ENCODE measurements around the gene NANS. TPM values are rescaled to one million over a fixed set of nuclear protein-coding genes. Genes with fewer than 3 reads are reported as not detected.

NANS gene
- total and polyA plus RNA-seq, 10 of the 15 experiments (the other 5 are each of a cell fraction or from before 2014, with no cell fraction given): 21.0 to 126 (median 52.3) TPM

GRCh38 chr9:98107926-98108325, 51.4 kb downstream of the NANS start:
- Histone ChIP-seq H2AFZ (ENCODE audit: control insufficient read depth, low read depth, low read length) (no peak overlapping the region), H4K20me1 (ENCODE audit: control insufficient read depth, insufficient read depth) (no peaks in the 10 kb centered on the region), H3K4me1 (ENCODE audit: control insufficient read depth, insufficient read depth, low read length) (peaks cover 69% of the 10 kb centered on the region), H3K27me3 (replicated peaks in 1 of 2; ENCODE audit: control insufficient read depth in 2 of 2, insufficient read depth in 2 of 2, low read length in 1 of 2) (no peaks in the 10 kb centered on the region), H3K9me3 (replicated peaks; ENCODE audit: control insufficient read depth, insufficient read depth, low read length) (no peaks in the 10 kb centered on the region; the same call in 2 of the 3 replicates), H3K36me3 (ENCODE audit: control insufficient read depth in 2 of 2, insufficient read depth in 2 of 2, low read length in 1 of 2) (peaks cover 2 to 9% of the 10 kb centered on the region in 2 experiments; a peak in 2 of 4 replicates), H3K4me2 (ENCODE audit: control insufficient read depth, insufficient read depth) (peak overlapping the region; percentile 66), H3K79me2 (ENCODE audit: control insufficient read depth, insufficient read depth, low read length) (peaks cover 37% of the 10 kb centered on the region), H3K27ac (ENCODE audit: control insufficient read depth, insufficient read depth) (peak overlapping the region; percentile 91), H3K9ac (ENCODE audit: control insufficient read depth, insufficient read depth, low read length) (peak overlapping the region; percentile 61), H3K4me3 (no peak overlapping the region)
- DNase-seq (ENCODE audit: low read depth, low spot score) (no peak), ATAC-seq (peak; percentile 32), FAIRE-seq (no peak)
- BruUV-seq (replicated peaks): no TSS peak
- in situ Hi-C loops (cut with MboI) (no loop called here), intact Hi-C loops (cut with micrococcal nuclease; ENCODE audit: unreplicated experiment) (no loop called here)
- ChIA-PET RAD21 (ENCODE audit: unreplicated experiment) (interaction anchor here (0.7 to 3.0 kb wide), 9 partner anchors 7 to 187 kb away, joined by 3 to 25 read pairs (median 3); partner anchors contain the start of genes NANS and TRIM14), CTCF (interaction anchor here (0.7 to 4.4 kb wide), 5 partner anchors 10 to 419 kb away, joined by 3 to 30 read pairs (median 14); partner anchors contain the start of genes TBC1D2 and TRIM14), POLR2A (interaction anchor here (0.7 to 3.5 kb wide), 6 partner anchors 10 to 148 kb away, joined by 3 to 19 read pairs (median 6); partner anchors contain the start of gene TRIM14), SMC1A (ENCODE audit: uncharacterized antibody, unreplicated experiment) (interaction anchor here (1.3 to 6.6 kb wide), 7 partner anchors 8 to 93 kb away, joined by 3 to 72 read pairs (median 4); partner anchors contain the start of gene TRIM14)
- 32% methylated on average over 2 of the region's 2 CpGs for WGBS (ENCODE audit: insufficient coverage, insufficient replicate concordance, low lambda C conversion rate, missing lambda C conversion rate)
- TF ChIP-seq HDGF (IDR thresholded peaks at IDR 0.05): peak; percentile 29; the same call in 1 of the 2 replicates
- peak; percentile 55 for TF ChIP-seq NR2F1 (conservative IDR thresholded peaks at IDR 0.05)
- peak; percentile 73; the same call in 1 of the 3 replicates for TF ChIP-seq POU2F2 (IDR thresholded peaks at IDR 0.05; ENCODE audit: borderline replicate concordance, low read depth, low read length)
- peak; percentile 44 for TF ChIP-seq MEF2B (IDR thresholded peaks at IDR 0.05; ENCODE audit: partially characterized antibody, poor library complexity, severe bottlenecking)
- peak; percentile 80 for TF ChIP-seq ZNF384 (IDR thresholded peaks at IDR 0.05; ENCODE audit: borderline replicate concordance, low read depth, low read length)
- TF ChIP-seq IKZF1 (conservative IDR thresholded peaks at IDR 0.05): no peak
- TF ChIP-seq PBX3 (IDR thresholded peaks at IDR 0.05; ENCODE audit: insufficient replicate concordance, low read depth, low read length): no peak
- no peak for TF ChIP-seq ZNF274 (IDR thresholded peaks at IDR 0.05; ENCODE audit: insufficient read depth, insufficient read length)
- no peak for TF ChIP-seq NFIC (IDR thresholded peaks at IDR 0.05; ENCODE audit: low read depth, low read length)
- 0 out of 2 replicates have a peak, but pooled peaks have one; percentile 16 for TF ChIP-seq ATF7 (IDR thresholded peaks at IDR 0.05; ENCODE audit: low read depth)
- TF ChIP-seq RELA (IDR thresholded peaks at IDR 0.05; ENCODE audit: borderline replicate concordance, partially characterized antibody): no peak
- no peak for TF ChIP-seq NR2C2 (IDR thresholded peaks at IDR 0.05; ENCODE audit: borderline replicate concordance, control insufficient read depth, insufficient read length, low read depth)
- TF ChIP-seq, protein P1, sequence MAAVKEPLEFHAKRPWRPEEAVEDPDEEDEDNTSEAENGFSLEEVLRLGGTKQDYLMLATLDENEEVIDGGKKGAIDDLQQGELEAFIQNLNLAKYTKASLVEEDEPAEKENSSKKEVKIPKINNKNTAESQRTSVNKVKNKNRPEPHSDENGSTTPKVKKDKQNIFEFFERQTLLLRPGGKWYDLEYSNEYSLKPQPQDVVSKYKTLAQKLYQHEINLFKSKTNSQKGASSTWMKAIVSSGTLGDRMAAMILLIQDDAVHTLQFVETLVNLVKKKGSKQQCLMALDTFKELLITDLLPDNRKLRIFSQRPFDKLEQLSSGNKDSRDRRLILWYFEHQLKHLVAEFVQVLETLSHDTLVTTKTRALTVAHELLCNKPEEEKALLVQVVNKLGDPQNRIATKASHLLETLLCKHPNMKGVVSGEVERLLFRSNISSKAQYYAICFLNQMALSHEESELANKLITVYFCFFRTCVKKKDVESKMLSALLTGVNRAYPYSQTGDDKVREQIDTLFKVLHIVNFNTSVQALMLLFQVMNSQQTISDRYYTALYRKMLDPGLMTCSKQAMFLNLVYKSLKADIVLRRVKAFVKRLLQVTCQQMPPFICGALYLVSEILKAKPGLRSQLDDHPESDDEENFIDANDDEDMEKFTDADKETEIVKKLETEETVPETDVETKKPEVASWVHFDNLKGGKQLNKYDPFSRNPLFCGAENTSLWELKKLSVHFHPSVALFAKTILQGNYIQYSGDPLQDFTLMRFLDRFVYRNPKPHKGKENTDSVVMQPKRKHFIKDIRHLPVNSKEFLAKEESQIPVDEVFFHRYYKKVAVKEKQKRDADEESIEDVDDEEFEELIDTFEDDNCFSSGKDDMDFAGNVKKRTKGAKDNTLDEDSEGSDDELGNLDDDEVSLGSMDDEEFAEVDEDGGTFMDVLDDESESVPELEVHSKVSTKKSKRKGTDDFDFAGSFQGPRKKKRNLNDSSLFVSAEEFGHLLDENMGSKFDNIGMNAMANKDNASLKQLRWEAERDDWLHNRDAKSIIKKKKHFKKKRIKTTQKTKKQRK (IDR thresholded peaks at IDR 0.05; ENCODE audit: low read depth, low read length): no peak
- no peak for TF ChIP-seq BACH1 (IDR thresholded peaks at IDR 0.05; ENCODE audit: borderline replicate concordance)
- TF ChIP-seq, protein P2, sequence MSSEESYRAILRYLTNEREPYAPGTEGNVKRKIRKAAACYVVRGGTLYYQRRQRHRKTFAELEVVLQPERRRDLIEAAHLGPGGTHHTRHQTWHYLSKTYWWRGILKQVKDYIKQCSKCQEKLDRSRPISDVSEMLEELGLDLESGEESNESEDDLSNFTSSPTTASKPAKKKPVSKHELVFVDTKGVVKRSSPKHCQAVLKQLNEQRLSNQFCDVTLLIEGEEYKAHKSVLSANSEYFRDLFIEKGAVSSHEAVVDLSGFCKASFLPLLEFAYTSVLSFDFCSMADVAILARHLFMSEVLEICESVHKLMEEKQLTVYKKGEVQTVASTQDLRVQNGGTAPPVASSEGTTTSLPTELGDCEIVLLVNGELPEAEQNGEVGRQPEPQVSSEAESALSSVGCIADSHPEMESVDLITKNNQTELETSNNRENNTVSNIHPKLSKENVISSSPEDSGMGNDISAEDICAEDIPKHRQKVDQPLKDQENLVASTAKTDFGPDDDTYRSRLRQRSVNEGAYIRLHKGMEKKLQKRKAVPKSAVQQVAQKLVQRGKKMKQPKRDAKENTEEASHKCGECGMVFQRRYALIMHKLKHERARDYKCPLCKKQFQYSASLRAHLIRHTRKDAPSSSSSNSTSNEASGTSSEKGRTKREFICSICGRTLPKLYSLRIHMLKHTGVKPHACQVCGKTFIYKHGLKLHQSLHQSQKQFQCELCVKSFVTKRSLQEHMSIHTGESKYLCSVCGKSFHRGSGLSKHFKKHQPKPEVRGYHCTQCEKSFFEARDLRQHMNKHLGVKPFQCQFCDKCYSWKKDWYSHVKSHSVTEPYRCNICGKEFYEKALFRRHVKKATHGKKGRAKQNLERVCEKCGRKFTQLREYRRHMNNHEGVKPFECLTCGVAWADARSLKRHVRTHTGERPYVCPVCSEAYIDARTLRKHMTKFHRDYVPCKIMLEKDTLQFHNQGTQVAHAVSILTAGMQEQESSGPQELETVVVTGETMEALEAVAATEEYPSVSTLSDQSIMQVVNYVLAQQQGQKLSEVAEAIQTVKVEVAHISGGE (CRISPR knock-in tag; IDR thresholded peaks at IDR 0.05): no peak

Measured in GM12878 (cell line).